GM12801 (cell line): Measurements from ENCODE around the gene HDGFL2.

Experiments
- CTCF ChIP-seq: IDR thresholded peaks from one replicate; pipeline ENCODE4 v1.5.1; 2011; ENCODE audit warnings: control low read depth; ENCODE audit not compliant: insufficient read length; ENCODE audit errors: extremely low read depth

Gene HDGFL2

GRCh38 chr19:4517451-4518057 is 45.5 kb downstream of the HDGFL2 start:
- TF ChIP-seq CTCF: no peak

GRCh38 chr19:4518345-4519171 is 46.5 kb downstream of the HDGFL2 start, which contains the start of gene PLIN4:
PLIN4 (minus strand) TSS chr19:4518486; CDS start chr19:4518272, 214 bp downstream.
- TF ChIP-seq CTCF: no peak

- no peak for TF ChIP-seq CTCF
These were observed 47.0 kb downstream of the HDGFL2 start for GRCh38 chr19:4519172-4519496.

- no peak for TF ChIP-seq CTCF
These were observed 47.6 kb downstream of the HDGFL2 start for GRCh38 chr19:4519521-4520277.

DNA sequence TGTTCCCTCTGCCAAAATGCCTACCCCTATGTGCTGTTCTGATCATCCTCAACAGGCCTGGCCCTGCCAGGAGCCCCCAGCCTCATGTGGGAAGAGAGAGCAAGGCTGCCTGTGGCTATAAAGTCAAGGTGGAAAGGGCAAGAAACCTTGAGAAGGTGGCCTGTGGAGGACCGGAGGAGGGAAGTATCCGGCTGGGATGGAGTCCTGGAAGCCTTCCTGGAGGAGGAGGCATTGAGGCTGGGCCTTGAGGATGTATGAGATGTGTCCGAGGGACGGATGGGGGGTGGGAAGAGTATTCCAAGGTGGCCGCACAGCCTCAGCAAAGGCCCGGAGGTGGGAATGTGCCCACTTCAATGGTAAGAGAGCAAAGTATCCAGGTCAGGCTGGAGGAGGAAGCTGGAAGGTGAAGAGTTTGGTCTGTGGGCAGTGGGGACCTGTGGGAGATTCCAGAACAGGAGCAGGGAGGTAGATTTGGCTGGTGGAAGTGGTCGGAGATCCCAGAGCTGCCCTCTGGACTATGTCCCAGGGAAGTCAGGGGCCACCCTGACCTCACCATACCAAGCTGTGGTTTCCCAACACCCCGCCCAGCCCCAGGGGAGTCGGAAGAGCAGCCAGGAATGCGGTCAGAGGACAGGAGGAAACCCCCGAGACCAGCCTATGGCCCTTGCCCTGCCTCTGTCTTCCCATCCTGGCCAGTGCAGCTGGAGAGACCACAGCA is 49.2 kb downstream of the HDGFL2 start:
- TF ChIP-seq CTCF: no peak

DNA sequence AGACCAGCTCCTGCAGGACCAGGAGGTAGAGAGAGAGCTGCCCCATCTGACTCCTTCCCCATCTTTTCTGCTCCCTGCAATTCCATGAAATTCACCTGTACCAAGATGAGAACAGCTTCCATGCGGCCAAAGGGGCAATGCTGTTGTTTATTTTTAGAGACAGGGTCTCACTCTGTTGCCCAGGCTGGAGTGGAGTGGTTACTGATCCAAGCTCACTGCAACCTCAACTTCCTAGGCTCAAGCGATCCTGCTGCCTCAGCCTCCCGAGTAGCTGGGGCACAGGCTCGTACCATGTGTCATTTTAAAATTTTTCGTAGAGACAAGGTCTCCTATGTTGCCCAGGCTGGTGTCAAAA is 49.8 kb downstream of the HDGFL2 start:
- no peak for TF ChIP-seq CTCF
